ENCODE measurements around the gene PABPC4L.

DNA sequence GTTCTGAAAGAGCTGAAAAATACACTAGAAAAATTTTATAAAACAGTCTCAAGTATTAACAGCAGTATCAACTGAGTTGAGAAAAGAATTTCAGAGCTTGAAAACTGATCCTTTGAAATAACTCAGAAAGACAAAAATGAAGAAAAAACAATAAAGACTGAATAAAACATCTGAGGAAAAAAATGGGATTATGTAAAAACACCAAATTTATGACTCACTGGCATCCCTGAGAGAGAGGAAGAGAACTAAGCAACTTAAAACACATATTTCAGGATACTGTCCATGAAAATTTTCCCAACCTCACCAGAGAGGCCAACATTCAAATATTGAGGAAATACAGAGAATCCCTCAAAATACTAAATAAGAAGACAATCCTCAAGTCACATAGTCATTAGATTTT is 22.9 kb downstream of the PABPC4L start:
- TF ChIP-seq, protein P1, sequence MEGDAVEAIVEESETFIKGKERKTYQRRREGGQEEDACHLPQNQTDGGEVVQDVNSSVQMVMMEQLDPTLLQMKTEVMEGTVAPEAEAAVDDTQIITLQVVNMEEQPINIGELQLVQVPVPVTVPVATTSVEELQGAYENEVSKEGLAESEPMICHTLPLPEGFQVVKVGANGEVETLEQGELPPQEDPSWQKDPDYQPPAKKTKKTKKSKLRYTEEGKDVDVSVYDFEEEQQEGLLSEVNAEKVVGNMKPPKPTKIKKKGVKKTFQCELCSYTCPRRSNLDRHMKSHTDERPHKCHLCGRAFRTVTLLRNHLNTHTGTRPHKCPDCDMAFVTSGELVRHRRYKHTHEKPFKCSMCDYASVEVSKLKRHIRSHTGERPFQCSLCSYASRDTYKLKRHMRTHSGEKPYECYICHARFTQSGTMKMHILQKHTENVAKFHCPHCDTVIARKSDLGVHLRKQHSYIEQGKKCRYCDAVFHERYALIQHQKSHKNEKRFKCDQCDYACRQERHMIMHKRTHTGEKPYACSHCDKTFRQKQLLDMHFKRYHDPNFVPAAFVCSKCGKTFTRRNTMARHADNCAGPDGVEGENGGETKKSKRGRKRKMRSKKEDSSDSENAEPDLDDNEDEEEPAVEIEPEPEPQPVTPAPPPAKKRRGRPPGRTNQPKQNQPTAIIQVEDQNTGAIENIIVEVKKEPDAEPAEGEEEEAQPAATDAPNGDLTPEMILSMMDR (IDR thresholded peaks at IDR 0.05), result no peak
- TF ChIP-seq POLR2A (IDR thresholded peaks at IDR 0.05), result no peak

Measured in heart left ventricle (tissue), 13 donors.